Neural crest cell (in vitro differentiated cells): ENCODE measurements around the gene TMEM18. TPM values are rescaled to one million over a fixed set of nuclear protein-coding genes. Genes with fewer than 3 reads are reported as not detected.

Experiments used
- DNase-seq: peaks from one replicate; pipeline ENCODE4 v3.0.0; 2021; ENCODE audit warnings: low read depth, mixed read lengths, low spot score
- H3K27ac Mint-ChIP-seq: one replicate; pipeline ENCODE4 v1.8.0; 2021; ENCODE audit warnings: mild to moderate bottlenecking, mixed read lengths; ENCODE audit not compliant: unreplicated experiment
- H3K27me3 Mint-ChIP-seq: 2 replicates; pipeline ENCODE4 v1.8.0; 2021; ENCODE audit warnings: low read depth, mild to moderate bottlenecking, mixed read lengths
- H3K36me3 Mint-ChIP-seq: 2 replicates; pipeline ENCODE4 v1.8.0; 2021; ENCODE audit warnings: low read depth, mild to moderate bottlenecking, mixed read lengths
- H3K4me1 Mint-ChIP-seq: 2 replicates; pipeline ENCODE4 v1.8.0; 2021; ENCODE audit warnings: mixed read lengths
- H3K4me3 Mint-ChIP-seq: one replicate; pipeline ENCODE4 v1.8.0; 2021; ENCODE audit warnings: mild to moderate bottlenecking, mixed read lengths
- H3K9me3 Mint-ChIP-seq: 2 replicates; pipeline ENCODE4 v1.8.0; 2021; ENCODE audit warnings: mixed read lengths
- total RNA-seq: library from RNA; stranded (reverse); gene quantifications from 2 replicates; pipeline ENCODE4 v1.2.1, GENCODE V29; 2021
- TF ChIP-seq, protein P1 (sequence below): fragments of 200-600 bp; sonication (generic); conservative IDR thresholded peaks from 2 replicates; pipeline ENCODE4 v1.5.0; 2021; ENCODE audit warnings: antibody characterized with exemption, mild to moderate bottlenecking

The TMEM18 gene
- total RNA-seq, 1 donor from 2014 or later, result 27.7 TPM

DNA sequence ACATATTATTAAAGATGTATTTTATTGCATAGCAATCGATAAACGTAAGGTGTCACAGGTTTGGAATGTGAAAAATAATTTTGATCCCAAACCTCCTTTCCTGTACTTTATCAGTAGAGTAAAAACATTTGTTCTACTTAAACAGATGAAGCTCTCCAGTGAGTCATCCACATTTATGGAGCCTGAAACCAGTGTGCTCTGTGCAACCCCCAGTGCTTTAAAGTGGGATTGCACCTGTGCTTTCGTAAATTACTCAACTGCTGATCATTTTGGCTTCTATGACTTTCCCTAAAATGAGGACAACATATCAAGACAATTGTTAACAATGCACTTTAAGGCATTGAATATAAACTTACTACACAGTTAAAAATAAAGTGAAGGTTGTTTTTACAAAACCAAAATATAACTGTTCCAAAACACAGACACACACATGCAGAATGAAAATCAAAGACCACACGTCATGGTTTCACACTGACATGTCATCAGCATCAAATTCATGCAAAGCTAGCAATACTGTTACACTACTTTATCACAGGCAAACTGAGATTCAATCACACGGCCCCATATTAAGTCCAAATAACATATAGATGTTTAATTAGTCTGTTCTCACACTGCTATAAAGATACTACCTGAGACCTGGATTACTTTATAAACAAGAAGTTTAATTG is 9.7 kb downstream of the TMEM18 start:
- no peaks in the 10 kb centered on the region for H3K27me3 Mint-ChIP-seq
- TF ChIP-seq, protein P1, sequence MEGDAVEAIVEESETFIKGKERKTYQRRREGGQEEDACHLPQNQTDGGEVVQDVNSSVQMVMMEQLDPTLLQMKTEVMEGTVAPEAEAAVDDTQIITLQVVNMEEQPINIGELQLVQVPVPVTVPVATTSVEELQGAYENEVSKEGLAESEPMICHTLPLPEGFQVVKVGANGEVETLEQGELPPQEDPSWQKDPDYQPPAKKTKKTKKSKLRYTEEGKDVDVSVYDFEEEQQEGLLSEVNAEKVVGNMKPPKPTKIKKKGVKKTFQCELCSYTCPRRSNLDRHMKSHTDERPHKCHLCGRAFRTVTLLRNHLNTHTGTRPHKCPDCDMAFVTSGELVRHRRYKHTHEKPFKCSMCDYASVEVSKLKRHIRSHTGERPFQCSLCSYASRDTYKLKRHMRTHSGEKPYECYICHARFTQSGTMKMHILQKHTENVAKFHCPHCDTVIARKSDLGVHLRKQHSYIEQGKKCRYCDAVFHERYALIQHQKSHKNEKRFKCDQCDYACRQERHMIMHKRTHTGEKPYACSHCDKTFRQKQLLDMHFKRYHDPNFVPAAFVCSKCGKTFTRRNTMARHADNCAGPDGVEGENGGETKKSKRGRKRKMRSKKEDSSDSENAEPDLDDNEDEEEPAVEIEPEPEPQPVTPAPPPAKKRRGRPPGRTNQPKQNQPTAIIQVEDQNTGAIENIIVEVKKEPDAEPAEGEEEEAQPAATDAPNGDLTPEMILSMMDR, result peak; percentile 65
- DNase-seq, result no peak
- H3K36me3 Mint-ChIP-seq, result peaks cover 45% of the 10 kb centered on the region
- peaks cover 5% of the 10 kb centered on the region for H3K4me1 Mint-ChIP-seq
- peak overlapping the region; percentile 8 for H3K4me3 Mint-ChIP-seq
- no peak overlapping the region for H3K27ac Mint-ChIP-seq
- H3K9me3 Mint-ChIP-seq, result peaks cover 9% of the 10 kb centered on the region

DNA sequence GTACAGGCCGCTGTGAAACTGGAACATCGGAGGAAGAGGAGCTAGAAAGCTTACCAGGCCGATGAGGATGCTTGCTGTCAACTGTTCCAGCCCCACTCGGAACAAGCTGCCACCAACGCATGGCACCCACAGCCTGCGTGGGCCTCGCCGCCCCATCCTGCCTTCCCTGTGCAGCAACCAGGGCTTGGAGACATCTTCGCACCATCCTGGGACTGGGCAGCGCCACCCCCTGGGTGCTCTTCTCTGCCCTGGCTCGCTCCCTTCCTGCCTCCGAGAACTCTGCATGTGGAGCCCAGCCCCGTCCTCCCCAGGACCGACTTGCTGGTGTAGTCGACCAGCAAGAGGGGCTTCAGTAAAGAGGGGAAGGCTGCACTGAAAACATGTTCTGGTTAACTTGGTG is 10.8 kb downstream of the TMEM18 start:
- Mint-ChIP-seq H3K4me1 (peaks cover 6% of the 10 kb centered on the region), H3K27me3 (peaks cover 2% of the 10 kb centered on the region), H3K4me3 (no peak overlapping the region), H3K9me3 (peaks cover 9% of the 10 kb centered on the region), H3K36me3 (peaks cover 46% of the 10 kb centered on the region), H3K27ac (no peak overlapping the region)
- no peak for DNase-seq
- TF ChIP-seq, protein P1, result no peak

DNA sequence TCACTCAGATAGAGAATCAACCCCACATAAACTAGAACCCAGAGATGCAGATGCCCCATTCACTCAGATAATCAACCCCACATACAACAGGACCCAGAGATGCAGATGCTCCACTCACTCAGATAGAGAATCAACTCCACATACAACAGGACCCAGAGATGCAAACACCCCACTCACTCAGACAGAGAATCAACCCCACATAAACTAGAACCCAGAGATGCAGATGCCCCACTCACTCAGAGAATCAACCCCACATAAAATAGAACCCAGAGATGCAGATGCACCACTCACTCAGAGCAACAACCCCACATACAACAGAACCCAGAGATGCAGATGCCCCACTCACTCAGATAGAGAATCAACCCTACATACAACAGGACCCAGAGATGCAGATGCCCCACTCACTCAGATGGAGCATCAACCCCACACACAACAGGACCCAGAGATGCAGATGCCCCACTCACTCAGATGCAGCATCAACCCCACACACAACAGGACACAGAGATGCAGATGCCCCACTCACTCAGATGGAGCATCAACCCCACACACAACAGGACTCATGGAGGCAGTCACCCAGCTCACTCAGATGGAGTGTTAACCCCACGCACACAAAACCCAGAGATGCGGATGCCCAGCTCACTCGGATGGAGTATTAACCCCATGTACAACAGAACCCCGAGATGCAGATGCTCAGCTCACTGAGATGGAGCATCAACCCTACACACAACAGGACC is 11.7 kb downstream of the TMEM18 start:
- Mint-ChIP-seq H3K4me3 (no peak overlapping the region), H3K4me1 (peaks cover 6% of the 10 kb centered on the region), H3K27me3 (peaks cover 5% of the 10 kb centered on the region), H3K36me3 (peaks cover 46% of the 10 kb centered on the region), H3K9me3 (peaks cover 9% of the 10 kb centered on the region), H3K27ac (no peak overlapping the region)
- DNase-seq, result no peak
- TF ChIP-seq, protein P1, result no peak

DNA sequence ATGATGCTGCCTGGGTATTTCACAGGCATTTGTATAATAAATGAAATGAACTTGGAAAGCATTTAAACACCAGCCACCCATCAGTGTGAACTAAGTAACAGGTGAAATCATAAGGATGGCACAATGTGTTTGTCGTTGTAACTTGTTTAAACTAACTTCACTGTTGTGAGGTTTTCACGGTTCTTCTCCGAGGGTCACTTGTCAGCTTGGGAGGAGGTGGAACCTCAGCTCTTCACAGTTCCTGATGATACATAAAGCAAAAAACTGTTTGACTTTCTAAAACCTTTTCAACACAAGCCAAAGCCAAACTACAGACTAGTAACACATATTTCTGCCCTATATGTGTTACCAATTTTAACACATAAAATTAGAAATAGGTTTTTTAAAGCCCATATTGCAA is 13.1 kb downstream of the TMEM18 start:
- Mint-ChIP-seq H3K4me3 (no peak overlapping the region), H3K27ac (no peak overlapping the region), H3K27me3 (peaks cover 15% of the 10 kb centered on the region), H3K9me3 (peaks cover 9% of the 10 kb centered on the region), H3K36me3 (peaks cover 43% of the 10 kb centered on the region), H3K4me1 (peaks cover 6% of the 10 kb centered on the region)
- TF ChIP-seq, protein P1, result no peak
- no peak for DNase-seq

DNA sequence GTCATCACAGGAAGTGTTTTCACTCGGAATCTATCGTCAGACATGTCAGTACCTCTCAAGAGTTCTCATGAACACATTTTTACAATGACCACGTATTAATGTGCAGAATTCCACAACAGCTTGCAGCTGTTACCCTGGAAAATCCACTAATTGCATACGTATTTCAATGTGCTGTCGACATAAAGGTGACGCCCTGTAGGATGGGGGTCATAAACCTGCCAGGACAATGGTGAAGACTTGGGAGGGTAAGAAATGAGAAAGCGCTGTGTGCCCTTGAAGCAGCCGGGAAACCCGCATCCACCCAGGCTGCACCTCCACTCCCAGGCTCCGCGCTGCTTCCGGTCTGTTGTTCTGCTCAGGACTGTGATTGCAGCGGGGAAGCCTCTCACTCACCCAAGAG is 14.0 kb downstream of the TMEM18 start:
- H3K9me3 Mint-ChIP-seq, result peaks cover 9% of the 10 kb centered on the region
- H3K36me3 Mint-ChIP-seq, result peaks cover 40% of the 10 kb centered on the region
- no peak overlapping the region for H3K27ac Mint-ChIP-seq

More for the DNA sequence above, 14.0 kb downstream of the TMEM18 start:
- H3K4me3 Mint-ChIP-seq, result no peak overlapping the region
- H3K27me3 Mint-ChIP-seq, result peaks cover 17% of the 10 kb centered on the region
- no peak for DNase-seq
- TF ChIP-seq, protein P1, result no peak
- peaks cover 6% of the 10 kb centered on the region for H3K4me1 Mint-ChIP-seq
